Suprapubic skin (tissue), 4 donors: ENCODE measurements around the gene PSMD3.

Source experiments
- CTCF ChIP-seq, 2 donors: fragments of 200-600 bp in 1 of 2; fragments of 450-650 bp in 1 of 2; sonication (generic) in 1 of 2; IDR thresholded peaks; one replicate each; pipeline ENCODE4 v1.5.1; 2016 to 2019; ENCODE audit warnings: antibody characterized with exemption in 2 of 2, mild to moderate bottlenecking in 1 of 2, moderate library complexity in 1 of 2
- POLR2A ChIP-seq, 2 donors: fragments of 450-650 bp; IDR thresholded peaks; one replicate each; pipeline ENCODE4 v1.6.1; 2017; ENCODE audit warnings: antibody characterized with exemption in 2 of 2, mild to moderate bottlenecking in 2 of 2, moderate library complexity in 2 of 2
- POLR2AphosphoS5 ChIP-seq, 3 donors: sonication (generic); formaldehyde crosslinking; IDR thresholded peaks; one replicate each; pipeline ENCODE4 v1.6.1; 2017; ENCODE audit warnings: antibody characterized with exemption in 3 of 3

GRCh38 chr17:39970157-39970692, 10.4 kb upstream of the PSMD3 start:
- TF ChIP-seq POLR2AphosphoS5 (IDR thresholded peaks at IDR 0.05), result no peak
- no peak for TF ChIP-seq POLR2A (IDR thresholded peaks at IDR 0.05)
- no peak for TF ChIP-seq CTCF (IDR thresholded peaks at IDR 0.05)
